Measurements from ENCODE around the gene SUSD4.

SUSD4 gene

GRCh38 chr1:223353939-223354338 is 10.0 kb downstream of the SUSD4 start:
- TF ChIP-seq CTCF (IDR thresholded peaks at IDR 0.05; ENCODE audit: low read depth, low read length), result no peak
- H3K4me3 ChIP-seq (ENCODE audit: low read depth, low read length), result no peak overlapping the region

GRCh38 chr1:223352944-223353343 is 11.0 kb downstream of the SUSD4 start:
- TF ChIP-seq CTCF (IDR thresholded peaks at IDR 0.05; ENCODE audit: low read depth, low read length), result no peak
- H3K4me3 ChIP-seq (ENCODE audit: low read depth, low read length), result no peak overlapping the region

- H3K4me3 ChIP-seq (ENCODE audit: low read depth, low read length), result no peak overlapping the region
- no peak for TF ChIP-seq CTCF (IDR thresholded peaks at IDR 0.05; ENCODE audit: low read depth, low read length)
Observed at GRCh38 chr1:223350361-223350908, 13.5 kb downstream of the SUSD4 start.

GRCh38 chr1:223349241-223349640 is 14.7 kb downstream of the SUSD4 start:
- TF ChIP-seq CTCF (IDR thresholded peaks at IDR 0.05; ENCODE audit: low read depth, low read length), result no peak
- no peak overlapping the region for H3K4me3 ChIP-seq (ENCODE audit: low read depth, low read length)

GRCh38 chr1:223348439-223348838 is 15.5 kb downstream of the SUSD4 start:
- H3K4me3 ChIP-seq (ENCODE audit: low read depth, low read length), result no peak overlapping the region
- no peak for TF ChIP-seq CTCF (IDR thresholded peaks at IDR 0.05; ENCODE audit: low read depth, low read length)

- no peak overlapping the region for H3K4me3 ChIP-seq (ENCODE audit: low read depth, low read length)
- TF ChIP-seq CTCF (IDR thresholded peaks at IDR 0.05; ENCODE audit: low read depth, low read length), result no peak
Observed at GRCh38 chr1:223347583-223347982, 16.4 kb downstream of the SUSD4 start.

GRCh38 chr1:223346311-223346710 is 17.7 kb downstream of the SUSD4 start:
- H3K4me3 ChIP-seq (ENCODE audit: low read depth, low read length), result no peak overlapping the region
- TF ChIP-seq CTCF (IDR thresholded peaks at IDR 0.05; ENCODE audit: low read depth, low read length), result no peak

Data from WI38 (cell line).